T follicular helper cell (primary cell): ENCODE measurements around the gene SNRK.

Source experiments
- DNase-seq: peaks from one replicate; pipeline ENCODE4 v3.0.0-alpha.2; 2020; ENCODE audit warnings: low read depth

The SNRK gene

GRCh38 chr3:43268636-43269035 lies 17.7 kb upstream of the SNRK start:
- no peak for DNase-seq

DNA sequence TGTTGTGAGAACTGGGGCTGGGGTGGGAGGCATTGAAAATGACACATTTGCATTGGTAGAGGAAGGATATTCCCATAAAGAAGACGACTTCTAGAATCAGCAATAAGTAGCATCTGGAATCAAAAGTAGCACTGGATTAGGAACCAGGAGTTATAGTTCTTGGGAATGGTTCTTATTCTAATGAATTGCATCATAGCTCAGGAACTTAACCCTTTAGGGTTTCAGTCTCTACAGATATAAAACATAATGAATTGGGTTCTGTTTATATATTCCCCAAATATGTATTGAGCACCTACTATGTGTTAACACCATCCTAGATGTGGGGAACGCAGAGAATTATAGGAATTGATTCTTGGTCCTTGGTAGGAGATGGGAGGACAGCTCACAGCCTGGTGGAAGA lies 16.3 kb upstream of the SNRK start:
- DNase-seq = no peak

GRCh38 chr3:43273416-43273815 lies 12.9 kb upstream of the SNRK start:
- no peak for DNase-seq

- DNase-seq = no peak
These were observed 7.3 kb upstream of the SNRK start for GRCh38 chr3:43279082-43279481.

DNA sequence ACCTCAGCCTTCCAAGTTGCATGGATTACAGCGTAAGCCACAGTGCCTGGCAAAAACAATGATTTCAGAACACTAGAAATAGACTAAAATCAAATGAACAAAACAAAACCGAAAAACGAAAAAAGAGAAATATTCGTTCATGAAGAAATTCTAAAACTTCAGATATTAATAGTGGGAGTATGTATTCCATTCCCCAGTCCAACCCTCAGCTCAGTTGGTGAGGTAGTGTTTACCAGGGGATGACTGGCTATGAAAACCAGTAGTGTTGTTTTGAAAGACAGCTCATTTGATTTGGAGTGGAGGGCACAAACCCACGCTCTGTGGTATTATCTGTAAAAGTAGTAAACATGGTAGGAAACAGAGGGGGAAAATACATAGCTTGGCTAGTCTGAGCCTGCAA lies 6.8 kb upstream of the SNRK start:
- DNase-seq = no peak

- DNase-seq = no peak
These were observed 5.3 kb upstream of the SNRK start for GRCh38 chr3:43281020-43281419.

DNA sequence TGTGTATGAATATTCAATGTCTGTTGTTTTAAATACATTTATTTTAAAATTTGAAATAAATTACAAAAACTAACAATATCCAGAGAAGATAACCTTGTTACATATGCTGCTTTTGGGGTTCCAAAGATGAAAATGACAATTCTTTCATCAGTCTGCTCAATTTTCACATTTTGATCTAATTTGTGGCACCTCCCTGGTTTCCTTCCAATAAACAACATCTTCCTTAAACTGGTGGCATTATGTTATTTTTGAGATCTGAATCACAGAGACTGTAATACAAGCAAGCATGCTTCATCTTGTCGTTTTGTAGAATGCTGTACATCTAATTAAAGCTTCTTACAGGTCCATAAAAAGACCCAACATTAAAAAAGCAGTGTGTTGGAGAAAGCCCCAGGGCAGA lies 2.2 kb upstream of the SNRK start:
- DNase-seq = no peak

GRCh38 chr3:43285644-43286043 lies 696 bp upstream of the SNRK start:
- DNase-seq = no peak

DNA sequence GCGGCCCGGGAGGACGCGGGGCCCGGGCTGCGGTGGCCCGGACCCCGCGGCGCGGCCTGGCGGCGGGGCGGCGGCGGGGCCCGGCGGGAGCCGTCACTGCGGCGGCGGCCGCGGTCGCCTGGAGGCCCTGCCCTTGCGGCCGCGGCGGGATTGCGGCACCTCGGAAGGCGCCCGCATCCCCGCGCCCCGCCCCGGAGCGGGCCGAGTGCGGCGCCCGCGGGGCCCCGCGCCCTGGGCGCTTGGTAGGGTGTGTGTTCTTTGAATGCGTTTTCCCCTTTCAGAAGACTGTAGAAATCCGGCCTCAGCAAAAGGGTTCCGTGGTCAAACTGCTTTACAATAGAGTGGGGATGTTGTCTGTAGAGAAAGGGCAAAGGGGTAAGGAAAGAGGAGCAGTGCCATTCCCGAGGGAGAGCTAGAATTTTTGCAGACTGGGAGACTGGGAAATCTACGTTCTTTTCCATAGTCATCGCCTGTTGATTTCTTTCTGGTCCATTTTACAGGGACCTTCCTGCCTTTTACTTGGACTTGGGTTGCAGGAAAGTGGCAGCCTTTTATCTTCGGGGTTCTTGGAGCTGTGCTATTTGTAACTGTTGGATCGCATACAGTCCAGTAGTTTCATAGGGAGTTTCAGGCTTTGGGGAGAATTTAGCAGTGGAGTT lies 630 bp downstream of the SNRK start:
- peak; percentile 8 for DNase-seq

DNA sequence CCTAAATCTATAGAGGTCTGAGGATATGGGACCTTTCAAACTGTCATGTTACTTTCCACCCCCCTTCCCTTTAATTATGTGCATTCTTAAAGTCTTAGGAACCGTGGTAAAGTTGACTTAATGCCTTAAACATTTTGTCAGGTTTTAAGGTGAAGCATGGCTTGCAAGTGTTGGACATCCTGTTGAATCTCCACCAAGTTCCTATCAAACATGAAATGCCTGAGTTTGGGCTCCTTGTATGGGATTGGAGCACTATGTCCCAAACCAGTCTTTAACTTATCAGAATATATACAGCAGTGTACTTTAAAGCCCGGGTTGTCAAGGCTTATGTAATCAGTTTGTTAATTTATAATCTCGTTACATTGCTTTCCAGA lies 1.1 kb downstream of the SNRK start:
- no peak for DNase-seq

GRCh38 chr3:43288366-43288765 lies 2.0 kb downstream of the SNRK start:
- no peak for DNase-seq

- no peak for DNase-seq
These were observed 2.5 kb downstream of the SNRK start for GRCh38 chr3:43288850-43289249.

GRCh38 chr3:43289401-43289800 lies 3.1 kb downstream of the SNRK start:
- DNase-seq = no peak

- DNase-seq = no peak
These were observed 3.6 kb downstream of the SNRK start for GRCh38 chr3:43289841-43290470.

DNA sequence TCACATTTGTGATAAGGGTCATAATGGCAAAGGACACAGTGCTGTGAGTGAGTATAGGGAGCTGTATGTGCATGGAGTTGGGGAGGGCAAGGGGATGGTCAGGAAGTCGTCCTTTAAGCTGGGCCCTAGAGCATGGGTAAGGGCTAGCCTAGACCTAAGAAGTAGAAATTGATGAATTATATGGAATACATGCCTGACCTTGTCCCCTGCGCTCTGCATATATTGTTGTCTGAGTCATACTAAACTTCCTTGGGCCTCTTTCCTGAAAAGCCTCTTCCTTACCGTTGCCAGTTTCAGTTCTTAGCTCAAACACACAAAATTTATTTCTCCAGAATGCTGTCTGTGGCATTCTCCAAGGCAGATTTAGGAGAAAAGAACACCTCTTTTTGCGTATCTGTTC lies 4.6 kb downstream of the SNRK start:
- DNase-seq = no peak

DNA sequence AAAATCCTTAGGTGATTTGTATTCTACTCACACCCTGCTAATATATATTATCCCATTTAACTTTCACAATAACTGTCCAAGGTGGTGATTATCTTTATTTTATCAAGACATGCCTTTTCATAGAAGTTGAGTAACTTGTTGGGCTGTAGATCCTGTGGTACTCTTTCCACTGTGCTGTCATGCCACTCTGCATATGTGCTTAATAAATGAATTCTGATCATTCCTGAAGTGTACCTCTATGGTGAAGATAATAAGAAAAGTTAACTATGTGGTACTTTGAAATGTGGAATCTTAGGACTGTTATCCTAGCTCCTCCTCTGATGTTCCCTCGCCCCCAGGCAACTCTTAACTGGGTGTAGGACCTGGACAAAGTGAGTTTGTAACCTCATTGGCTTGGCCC lies 5.2 kb downstream of the SNRK start:
- no peak for DNase-seq

DNA sequence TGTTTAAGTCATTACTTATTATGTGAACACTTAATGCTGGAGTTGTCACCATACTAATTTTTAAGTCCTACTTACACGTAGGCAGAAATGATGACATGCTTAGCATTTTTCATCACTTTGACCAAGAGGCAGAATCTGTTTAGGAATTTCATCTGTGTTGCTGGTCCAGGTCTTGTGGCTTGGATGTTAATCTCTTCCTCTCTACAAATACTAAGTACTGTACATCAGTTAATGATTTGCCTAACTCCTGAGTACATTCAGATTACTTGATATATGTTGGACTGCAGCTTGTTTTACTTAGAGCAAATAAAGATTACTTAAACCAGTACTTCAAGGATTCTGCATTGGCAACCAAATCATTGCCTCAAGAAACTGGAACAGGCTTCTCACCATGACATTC lies 8.6 kb downstream of the SNRK start:
- no peak for DNase-seq

GRCh38 chr3:43296565-43296964 lies 10.2 kb downstream of the SNRK start:
- peak; percentile 51 for DNase-seq

DNA sequence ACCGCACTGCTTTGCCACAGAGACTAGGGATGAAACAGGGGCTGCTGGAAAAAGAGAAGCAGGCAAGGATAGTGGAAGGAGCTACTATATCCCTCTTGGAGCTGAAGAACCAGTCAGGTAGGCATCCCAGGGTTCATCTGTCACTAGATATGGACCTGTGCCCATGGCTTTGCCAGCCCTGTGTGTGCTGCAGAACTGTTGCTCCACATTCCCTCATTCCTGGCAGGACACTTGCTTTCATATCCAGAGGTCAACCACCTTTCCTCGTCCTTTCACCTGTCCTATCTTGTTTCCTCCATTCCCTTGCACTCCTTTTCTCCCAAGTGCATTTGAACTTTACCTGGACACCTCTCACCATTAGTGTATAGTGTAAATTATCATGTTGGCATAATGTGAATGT lies 12.0 kb downstream of the SNRK start:
- DNase-seq = no peak

GRCh38 chr3:43298761-43299160 lies 12.4 kb downstream of the SNRK start:
- DNase-seq = no peak

- no peak for DNase-seq
These were observed 16.0 kb downstream of the SNRK start for GRCh38 chr3:43302116-43302880.

GRCh38 chr3:43304126-43304525 lies 17.8 kb downstream of the SNRK start:
- DNase-seq = no peak

GRCh38 chr3:43307226-43307625 lies 20.9 kb downstream of the SNRK start:
- DNase-seq = no peak
